Thoracic aorta endothelial cell (primary cell): ENCODE measurements around the gene RNF144B. TPM values are rescaled to one million over a fixed set of nuclear protein-coding genes. Genes with fewer than 3 reads are reported as not detected.

ENCODE experiments used
- total RNA-seq: library from RNA; depleted of rRNA; stranded (reverse); fragments of >200 nt; gene quantifications from 2 replicates; pipeline ENCODE4 v1.2.3, GENCODE V29; 2012

RNF144B gene
- 135 and 161 TPM in 2 replicates for total RNA-seq

GRCh38 chr6:18387061-18387721 lies at the start of gene RNF144B:
TSS of gene RNF144B (plus strand) at chr6:18387350. CDS start at chr6:18399535, 12,185 bp downstream.

Other genes starting within 250 kb of the RNF144B start
- gene TPMT, start 232.3 kb upstream of the RNF144B start, total RNA-seq: 16.8 and 18.1 TPM in 2 replicates
- gene KDM1B, start 231.9 kb upstream of the RNF144B start, total RNA-seq: 12.4 and 13.2 TPM in 2 replicates
- 199 and 218 TPM in 2 replicates for gene DEK, start 122.8 kb upstream of the RNF144B start, total RNA-seq